Ascending aorta (tissue), 2 donors: Measurements from ENCODE around the gene MED27. TPM values are rescaled to one million over a fixed set of nuclear protein-coding genes. Genes with fewer than 3 reads are reported as not detected.

Experiments used
- DNase-seq, 2 donors: peaks; one replicate each; pipeline ENCODE4 v3.0.0-alpha.2; 2019; ENCODE audit warnings: low spot score in 2 of 2
- H3K27ac ChIP-seq, 2 donors: fragments of 200-600 bp; sonication (generic); one replicate each; pipeline ENCODE4 v1.5.1; 2016 to 2017; ENCODE audit warnings: mild to moderate bottlenecking in 1 of 2
- H3K27me3 ChIP-seq: fragments of 200-600 bp; sonication (generic); one replicate; pipeline ENCODE4 v1.5.1; 2017
- H3K36me3 ChIP-seq, 2 donors: fragments of 200-600 bp; sonication (generic); one replicate each; pipeline ENCODE4 v1.5.1; 2016
- H3K4me1 ChIP-seq, 2 donors: fragments of 200-600 bp; sonication (generic); one replicate each; pipeline ENCODE4 v1.5.1; 2016 to 2017; ENCODE audit warnings: mild to moderate bottlenecking in 1 of 2
- H3K4me3 ChIP-seq, 2 donors: fragments of 200-600 bp; sonication (generic); one replicate each; pipeline ENCODE4 v1.5.1; 2016 to 2017; ENCODE audit warnings: mild to moderate bottlenecking in 1 of 2
- H3K9me3 ChIP-seq, 2 donors: fragments of 200-600 bp; sonication (generic); one replicate each; pipeline ENCODE4 v1.5.1; 2016
- CTCF ChIP-seq, 3 experiments: fragments of 200-600 bp in 2 of 3; fragments of 450-650 bp in 1 of 3; sonication (generic) in 2 of 3; IDR thresholded peaks; one replicate each; pipeline ENCODE4 v1.5.1; 2016 to 2019; ENCODE audit warnings: antibody characterized with exemption in 3 of 3, mild to moderate bottlenecking in 1 of 3, moderate library complexity in 1 of 3
- intact Hi-C: fragments of 100-400 bp; cut with DNase I; formaldehyde crosslinking; loops from one replicate; pipeline ENCODE4 v1.15.1; 2023
- total RNA-seq: library from RNA; depleted of rRNA; stranded (reverse); fragments of >200 nt; gene quantifications from one replicate; pipeline ENCODE4 v1.1.0, GENCODE V29; 2016

Gene MED27
- total RNA-seq, 1 donor from 2014 or later, result 19.4 TPM

- no peak for TF ChIP-seq CTCF (IDR thresholded peaks at IDR 0.05)
- Histone ChIP-seq H3K27ac (no peak overlapping the region), H3K4me3 (no peak overlapping the region), H3K4me1 (no peaks in the 10 kb centered on the region), H3K36me3 (no peaks in the 10 kb centered on the region), H3K9me3 (no peaks in the 10 kb centered on the region), H3K27me3 (no peaks in the 10 kb centered on the region)
- intact Hi-C loops, result no loop called here
- DNase-seq, result no peak
Measured at GRCh38 chr9:132025766-132026165, 53.9 kb downstream of the MED27 start.

GRCh38 chr9:132024589-132024988 lies 55.1 kb downstream of the MED27 start:
- no peaks in the 10 kb centered on the region for H3K9me3 ChIP-seq
- intact Hi-C loops, result no loop called here
- H3K36me3 ChIP-seq, result no peaks in the 10 kb centered on the region
- DNase-seq, result no peak
- TF ChIP-seq CTCF (IDR thresholded peaks at IDR 0.05), result no peak
- H3K4me3 ChIP-seq, result no peak overlapping the region
- H3K27me3 ChIP-seq, result no peaks in the 10 kb centered on the region
- H3K4me1 ChIP-seq, result peaks cover 0 to 7% of the 10 kb centered on the region in 2 donors
- H3K27ac ChIP-seq, result no peak overlapping the region

- TF ChIP-seq CTCF (IDR thresholded peaks at IDR 0.05), result no peak
- no peak for DNase-seq
- H3K27ac ChIP-seq, result no peak overlapping the region
- no peak overlapping the region for H3K4me3 ChIP-seq
- no peaks in the 10 kb centered on the region for H3K36me3 ChIP-seq
- H3K4me1 ChIP-seq, result peaks cover 0 to 11% of the 10 kb centered on the region in 2 donors
- no peaks in the 10 kb centered on the region for H3K9me3 ChIP-seq
- H3K27me3 ChIP-seq, result no peaks in the 10 kb centered on the region
- intact Hi-C loops, result no loop called here
Measured at GRCh38 chr9:132023419-132024180, 56.1 kb downstream of the MED27 start.

GRCh38 chr9:132020820-132021510 lies 58.7 kb downstream of the MED27 start:
- DNase-seq, result no peak
- Histone ChIP-seq H3K4me1 (peaks cover 0 to 11% of the 10 kb centered on the region in 2 donors), H3K4me3 (no peak overlapping the region), H3K36me3 (no peaks in the 10 kb centered on the region), H3K27ac (no peak overlapping the region), H3K27me3 (no peaks in the 10 kb centered on the region), H3K9me3 (no peaks in the 10 kb centered on the region)
- TF ChIP-seq CTCF (IDR thresholded peaks at IDR 0.05), result no peak
- intact Hi-C loops, result no loop called here

- Histone ChIP-seq H3K27ac (no peak overlapping the region), H3K4me3 (no peak overlapping the region), H3K4me1 (peaks cover 0 to 11% of the 10 kb centered on the region in 2 donors), H3K9me3 (no peaks in the 10 kb centered on the region), H3K27me3 (no peaks in the 10 kb centered on the region), H3K36me3 (no peaks in the 10 kb centered on the region)
- no peak for DNase-seq
- intact Hi-C loops, result no loop called here
- TF ChIP-seq CTCF (IDR thresholded peaks at IDR 0.05), result no peak
Measured at GRCh38 chr9:132020272-132020671, 59.4 kb downstream of the MED27 start.
